ENCODE data around the gene KIF3C. TPM values are rescaled to one million over a fixed set of nuclear protein-coding genes. Genes with fewer than 3 reads are reported as not detected.

KIF3C gene
- total and polyA plus RNA-seq, 10 of the 15 experiments (the other 5 are each of a cell fraction or from before 2014, with no cell fraction given), result 0.10 to 0.63 (median 0.46) TPM

DNA sequence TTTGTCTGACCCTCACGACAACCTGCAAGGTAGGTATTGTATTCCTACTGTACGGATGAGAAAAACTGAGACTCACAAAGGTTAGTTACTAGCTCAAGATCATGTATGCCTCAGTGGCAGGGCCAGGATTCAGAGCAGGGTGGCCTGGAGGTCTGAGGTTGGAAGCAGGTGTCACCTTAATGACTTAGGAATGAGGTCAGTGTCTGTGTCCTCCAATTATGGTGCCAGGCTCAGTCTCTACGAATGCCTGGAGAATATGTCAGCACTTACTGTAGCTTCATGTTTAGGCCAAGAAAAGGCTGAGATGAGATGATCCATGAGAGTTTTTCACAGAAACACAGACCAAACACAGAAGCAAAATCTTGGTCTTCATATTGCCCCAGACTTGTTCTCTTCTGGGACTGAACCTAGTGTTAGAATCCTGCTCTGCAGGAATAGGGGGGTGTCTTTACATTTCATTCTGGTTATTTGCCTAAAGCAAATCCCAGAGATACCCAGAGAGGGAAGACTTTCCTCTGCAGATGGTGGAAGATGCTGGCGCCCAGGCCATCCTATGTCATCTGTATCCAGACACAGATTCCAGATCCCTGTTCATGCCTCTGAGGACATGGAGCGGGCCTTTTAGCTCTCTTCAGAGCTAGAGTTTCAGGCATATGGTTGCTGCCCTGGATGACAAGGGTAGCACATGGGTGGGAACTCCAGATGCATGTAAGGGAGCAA is 35.3 kb upstream of the KIF3C start:
- Histone ChIP-seq H3K79me2 (ENCODE audit: control insufficient read depth, insufficient read depth, low read length) (no peaks in the 10 kb centered on the region), H3K27ac (ENCODE audit: control insufficient read depth, insufficient read depth) (no peak overlapping the region), H3K9ac (ENCODE audit: control insufficient read depth, insufficient read depth, low read length) (no peak overlapping the region), H3K4me1 (ENCODE audit: control insufficient read depth, insufficient read depth, low read length) (peaks cover 2% of the 10 kb centered on the region; the same call in 1 of the 2 replicates), H3K36me3 (ENCODE audit: control insufficient read depth in 2 of 2, insufficient read depth in 2 of 2, low read length in 1 of 2) (no peaks in the 10 kb centered on the region), H3K4me2 (ENCODE audit: control insufficient read depth, insufficient read depth) (no peak overlapping the region), H3K9me3 (replicated peaks; ENCODE audit: control insufficient read depth, insufficient read depth, low read length) (no peaks in the 10 kb centered on the region), H2AFZ (ENCODE audit: control insufficient read depth, low read depth, low read length) (peak overlapping the region; percentile 24; the same call in 1 of the 2 replicates), H4K20me1 (ENCODE audit: control insufficient read depth, insufficient read depth) (no peaks in the 10 kb centered on the region), H3K27me3 (replicated peaks in 1 of 2; ENCODE audit: control insufficient read depth in 2 of 2, insufficient read depth in 2 of 2, low read length in 1 of 2) (no peaks in the 10 kb centered on the region), H3K4me3 (no peak overlapping the region)
- ChIA-PET SMC1A (ENCODE audit: uncharacterized antibody, unreplicated experiment) (interaction anchor here (0.6 to 0.8 kb wide), 2 partner anchors 45 to 127 kb away, joined by 4 read pairs; no protein-coding TSS in a partner anchor), POLR2A (interaction anchor here (0.6 to 1.1 kb wide), 2 partner anchors 52 to 136 kb away, joined by 3 read pairs; no protein-coding TSS in a partner anchor), CTCF (interaction anchor here (0.7 to 1.6 kb wide), 4 partner anchors 24 to 128 kb away, joined by 3 to 6 read pairs (median 3); no protein-coding TSS in a partner anchor), RAD21 (ENCODE audit: unreplicated experiment) (interaction anchor here (1.5 kb wide), 1 partner anchor 26 kb away, joined by 3 read pairs; no protein-coding TSS in a partner anchor)
- in situ Hi-C loops (cut with MboI) (no loop called here), intact Hi-C loops (cut with micrococcal nuclease; ENCODE audit: unreplicated experiment) (no loop called here)
- no peak for DNase-seq (ENCODE audit: low read depth, low spot score)
- WGBS (ENCODE audit: insufficient coverage, insufficient replicate concordance, low lambda C conversion rate, missing lambda C conversion rate), result 75% methylated on average over 5 of the region's 5 CpGs
- no TSS peak for BruUV-seq (replicated peaks)
- ATAC-seq, result no peak
- no peak for TF ChIP-seq YBX1 (IDR thresholded peaks at IDR 0.05)
- TF ChIP-seq SRF (IDR thresholded peaks at IDR 0.05; ENCODE audit: low read depth in 2 of 2, low read length in 2 of 2), result no peak
- no peak for TF ChIP-seq MTA3 (IDR thresholded peaks at IDR 0.05; ENCODE audit: borderline replicate concordance, low read length)
- TF ChIP-seq ESRRA (IDR thresholded peaks at IDR 0.05; ENCODE audit: low read length), result no peak
- no peak for TF ChIP-seq RUNX3 (IDR thresholded peaks at IDR 0.05; ENCODE audit: low read length)
- TF ChIP-seq ZNF217 (IDR thresholded peaks at IDR 0.05), result no peak
- TF ChIP-seq, protein P1, sequence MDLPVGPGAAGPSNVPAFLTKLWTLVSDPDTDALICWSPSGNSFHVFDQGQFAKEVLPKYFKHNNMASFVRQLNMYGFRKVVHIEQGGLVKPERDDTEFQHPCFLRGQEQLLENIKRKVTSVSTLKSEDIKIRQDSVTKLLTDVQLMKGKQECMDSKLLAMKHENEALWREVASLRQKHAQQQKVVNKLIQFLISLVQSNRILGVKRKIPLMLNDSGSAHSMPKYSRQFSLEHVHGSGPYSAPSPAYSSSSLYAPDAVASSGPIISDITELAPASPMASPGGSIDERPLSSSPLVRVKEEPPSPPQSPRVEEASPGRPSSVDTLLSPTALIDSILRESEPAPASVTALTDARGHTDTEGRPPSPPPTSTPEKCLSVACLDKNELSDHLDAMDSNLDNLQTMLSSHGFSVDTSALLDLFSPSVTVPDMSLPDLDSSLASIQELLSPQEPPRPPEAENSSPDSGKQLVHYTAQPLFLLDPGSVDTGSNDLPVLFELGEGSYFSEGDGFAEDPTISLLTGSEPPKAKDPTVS (IDR thresholded peaks at IDR 0.05; ENCODE audit: low read depth, low read length), result no peak
- no peak for TF ChIP-seq ZNF592 (IDR thresholded peaks at IDR 0.05)
- TF ChIP-seq IKZF1 (conservative IDR thresholded peaks at IDR 0.05), result no peak
- TF ChIP-seq, protein P2, sequence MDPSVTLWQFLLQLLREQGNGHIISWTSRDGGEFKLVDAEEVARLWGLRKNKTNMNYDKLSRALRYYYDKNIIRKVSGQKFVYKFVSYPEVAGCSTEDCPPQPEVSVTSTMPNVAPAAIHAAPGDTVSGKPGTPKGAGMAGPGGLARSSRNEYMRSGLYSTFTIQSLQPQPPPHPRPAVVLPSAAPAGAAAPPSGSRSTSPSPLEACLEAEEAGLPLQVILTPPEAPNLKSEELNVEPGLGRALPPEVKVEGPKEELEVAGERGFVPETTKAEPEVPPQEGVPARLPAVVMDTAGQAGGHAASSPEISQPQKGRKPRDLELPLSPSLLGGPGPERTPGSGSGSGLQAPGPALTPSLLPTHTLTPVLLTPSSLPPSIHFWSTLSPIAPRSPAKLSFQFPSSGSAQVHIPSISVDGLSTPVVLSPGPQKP (IDR thresholded peaks at IDR 0.05; ENCODE audit: low read depth, low read length), result no peak
- no peak for TF ChIP-seq USF1 (IDR thresholded peaks at IDR 0.05; ENCODE audit: borderline replicate concordance, extremely low read length, insufficient read depth, low read depth, low read length)
- no peak for TF ChIP-seq BMI1 (IDR thresholded peaks at IDR 0.05; ENCODE audit: borderline replicate concordance)
- TF ChIP-seq CREB1 (IDR thresholded peaks at IDR 0.05; ENCODE audit: low read depth), result no peak
- TF ChIP-seq GABPA (IDR thresholded peaks at IDR 0.05; ENCODE audit: low read depth), result no peak
- FAIRE-seq, result no peak

All from GM12878 (cell line).